PFSK-1 (cell line): Measurements from ENCODE around the gene RAPGEF2.

Experiments used
- POLR2AphosphoS5 ChIP-seq: IDR thresholded peaks from 2 replicates; pipeline ENCODE4 v1.6.1; 2012; ENCODE audit warnings: low read depth, mild to moderate bottlenecking, control low read depth, low read length, moderate library complexity
- SIN3A ChIP-seq: IDR thresholded peaks from 2 replicates; pipeline ENCODE4 v1.6.1; 2012; ENCODE audit warnings: mild to moderate bottlenecking, low read length, moderate library complexity, borderline replicate concordance; ENCODE audit not compliant: insufficient read depth
- TAF1 ChIP-seq: IDR thresholded peaks from 2 replicates; pipeline ENCODE4 v1.6.1; 2012; ENCODE audit warnings: low read length, control low read depth, borderline replicate concordance; ENCODE audit not compliant: insufficient read depth
- TF ChIP-seq, protein P1 (sequence below), 2 experiments: IDR thresholded peaks; 2 replicates each; pipeline versions ENCODE4 v1.6.1 to v1.8.0; 2011 to 2012; ENCODE audit warnings: low read depth in 2 of 2, low read length in 2 of 2, control low read depth in 1 of 2, inconsistent platforms in 1 of 2, mild to moderate bottlenecking in 1 of 2, moderate library complexity in 1 of 2; ENCODE audit not compliant: insufficient read depth in 1 of 2

DNA sequence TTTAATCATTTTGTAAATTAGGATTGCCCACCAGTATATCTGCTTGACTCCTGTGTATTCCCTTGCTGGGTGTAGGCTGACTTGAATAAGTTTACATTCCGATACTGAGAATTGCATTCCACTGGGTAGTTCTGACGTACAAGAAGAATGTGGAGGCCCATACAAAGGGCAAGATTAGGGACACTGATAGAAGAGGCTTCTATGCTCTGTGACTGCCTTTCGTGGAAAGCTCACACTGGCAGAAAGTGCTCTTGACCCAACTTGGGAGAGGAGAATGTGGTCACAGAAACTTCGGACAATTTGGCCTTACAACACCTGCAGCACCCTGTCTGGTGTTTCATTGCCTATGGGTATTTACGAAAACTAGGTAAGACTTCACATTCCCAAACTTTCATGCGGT, 126.3 kb downstream of the RAPGEF2 start:
- no peak for TF ChIP-seq POLR2AphosphoS5
- TF ChIP-seq, protein P1, sequence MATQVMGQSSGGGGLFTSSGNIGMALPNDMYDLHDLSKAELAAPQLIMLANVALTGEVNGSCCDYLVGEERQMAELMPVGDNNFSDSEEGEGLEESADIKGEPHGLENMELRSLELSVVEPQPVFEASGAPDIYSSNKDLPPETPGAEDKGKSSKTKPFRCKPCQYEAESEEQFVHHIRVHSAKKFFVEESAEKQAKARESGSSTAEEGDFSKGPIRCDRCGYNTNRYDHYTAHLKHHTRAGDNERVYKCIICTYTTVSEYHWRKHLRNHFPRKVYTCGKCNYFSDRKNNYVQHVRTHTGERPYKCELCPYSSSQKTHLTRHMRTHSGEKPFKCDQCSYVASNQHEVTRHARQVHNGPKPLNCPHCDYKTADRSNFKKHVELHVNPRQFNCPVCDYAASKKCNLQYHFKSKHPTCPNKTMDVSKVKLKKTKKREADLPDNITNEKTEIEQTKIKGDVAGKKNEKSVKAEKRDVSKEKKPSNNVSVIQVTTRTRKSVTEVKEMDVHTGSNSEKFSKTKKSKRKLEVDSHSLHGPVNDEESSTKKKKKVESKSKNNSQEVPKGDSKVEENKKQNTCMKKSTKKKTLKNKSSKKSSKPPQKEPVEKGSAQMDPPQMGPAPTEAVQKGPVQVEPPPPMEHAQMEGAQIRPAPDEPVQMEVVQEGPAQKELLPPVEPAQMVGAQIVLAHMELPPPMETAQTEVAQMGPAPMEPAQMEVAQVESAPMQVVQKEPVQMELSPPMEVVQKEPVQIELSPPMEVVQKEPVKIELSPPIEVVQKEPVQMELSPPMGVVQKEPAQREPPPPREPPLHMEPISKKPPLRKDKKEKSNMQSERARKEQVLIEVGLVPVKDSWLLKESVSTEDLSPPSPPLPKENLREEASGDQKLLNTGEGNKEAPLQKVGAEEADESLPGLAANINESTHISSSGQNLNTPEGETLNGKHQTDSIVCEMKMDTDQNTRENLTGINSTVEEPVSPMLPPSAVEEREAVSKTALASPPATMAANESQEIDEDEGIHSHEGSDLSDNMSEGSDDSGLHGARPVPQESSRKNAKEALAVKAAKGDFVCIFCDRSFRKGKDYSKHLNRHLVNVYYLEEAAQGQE (IDR thresholded peaks at IDR 0.05; ENCODE audit: insufficient read depth in 1 of 2, low read depth in 2 of 2, low read length in 2 of 2), result no peak
- no peak for TF ChIP-seq TAF1
- TF ChIP-seq SIN3A, result no peak
